Fibroblast of lung (primary cell): Measurements from ENCODE around the gene UBE2U.

ENCODE experiments used
- EZH2 ChIP-seq: IDR thresholded peaks from 2 replicates; pipeline ENCODE4 v1.5.1; 2012; ENCODE audit warnings: low read length, control low read depth, mild to moderate bottlenecking; ENCODE audit errors: missing control alignments
- TF ChIP-seq, protein P1 (sequence below), 2 donors: IDR thresholded peaks in 1 of 2; conservative IDR thresholded peaks in 1 of 2; 1 replicate in 1 of 2; 2 replicates in 1 of 2; pipeline ENCODE4 v1.5.1; 2011 to 2012; ENCODE audit warnings: low read length in 2 of 2, control low read depth in 1 of 2, inconsistent platforms in 1 of 2, low read depth in 1 of 2, mild to moderate bottlenecking in 1 of 2

DNA sequence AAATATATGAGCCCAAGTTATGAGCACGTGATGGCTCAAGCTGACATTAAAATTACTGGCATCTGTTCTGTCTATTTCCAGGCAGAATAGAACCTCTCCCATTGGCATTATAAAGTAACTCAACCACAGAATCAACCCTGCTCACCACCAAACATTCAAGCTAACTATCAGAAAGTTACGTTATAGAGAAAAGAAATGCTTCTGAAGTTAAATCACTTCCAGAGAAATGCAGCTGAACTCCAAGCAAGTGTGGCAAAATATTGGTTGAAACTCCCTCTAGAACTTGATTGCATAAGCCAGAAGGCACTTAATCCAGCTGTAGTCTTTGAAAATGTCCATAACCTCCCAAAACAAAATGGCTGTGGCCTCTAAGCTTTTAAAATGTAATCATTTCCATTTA is 36.2 kb upstream of the UBE2U start:
- TF ChIP-seq, protein P1, sequence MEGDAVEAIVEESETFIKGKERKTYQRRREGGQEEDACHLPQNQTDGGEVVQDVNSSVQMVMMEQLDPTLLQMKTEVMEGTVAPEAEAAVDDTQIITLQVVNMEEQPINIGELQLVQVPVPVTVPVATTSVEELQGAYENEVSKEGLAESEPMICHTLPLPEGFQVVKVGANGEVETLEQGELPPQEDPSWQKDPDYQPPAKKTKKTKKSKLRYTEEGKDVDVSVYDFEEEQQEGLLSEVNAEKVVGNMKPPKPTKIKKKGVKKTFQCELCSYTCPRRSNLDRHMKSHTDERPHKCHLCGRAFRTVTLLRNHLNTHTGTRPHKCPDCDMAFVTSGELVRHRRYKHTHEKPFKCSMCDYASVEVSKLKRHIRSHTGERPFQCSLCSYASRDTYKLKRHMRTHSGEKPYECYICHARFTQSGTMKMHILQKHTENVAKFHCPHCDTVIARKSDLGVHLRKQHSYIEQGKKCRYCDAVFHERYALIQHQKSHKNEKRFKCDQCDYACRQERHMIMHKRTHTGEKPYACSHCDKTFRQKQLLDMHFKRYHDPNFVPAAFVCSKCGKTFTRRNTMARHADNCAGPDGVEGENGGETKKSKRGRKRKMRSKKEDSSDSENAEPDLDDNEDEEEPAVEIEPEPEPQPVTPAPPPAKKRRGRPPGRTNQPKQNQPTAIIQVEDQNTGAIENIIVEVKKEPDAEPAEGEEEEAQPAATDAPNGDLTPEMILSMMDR (conservative IDR thresholded peaks at IDR 0.05 in 1 of 2, IDR thresholded peaks at IDR 0.05 in 1 of 2; ENCODE audit: low read depth in 1 of 2, low read length in 2 of 2) = no peak
- no peak for TF ChIP-seq EZH2
